ENCODE data around the gene APOL6. TPM values are rescaled to one million over a fixed set of nuclear protein-coding genes. Genes with fewer than 3 reads are reported as not detected.

The APOL6 gene
- total and polyA plus RNA-seq, 9 of the 15 experiments (the other 6 are each of a cell fraction or from before 2014, with no cell fraction given), result 0.29 to 1.2 (median 0.70) TPM

DNA sequence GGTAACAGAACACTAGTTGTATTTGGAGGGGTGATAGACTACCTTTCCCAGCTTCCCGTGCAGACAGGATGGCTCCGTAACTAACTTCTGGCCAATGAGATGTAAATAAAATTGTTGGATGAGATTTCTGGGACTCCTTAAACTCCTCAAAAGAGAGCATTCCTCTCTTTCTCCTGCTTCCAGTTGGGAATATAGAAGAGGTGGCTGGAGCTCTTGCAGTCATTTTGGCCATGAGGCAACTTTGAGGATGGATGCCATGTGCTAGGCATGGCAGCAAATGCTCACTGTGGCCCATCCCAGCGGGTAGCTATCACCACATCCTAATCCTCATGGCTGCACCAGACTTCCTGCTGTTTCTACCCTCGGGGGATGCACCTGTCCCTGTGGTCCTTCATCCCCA lies 38.5 kb upstream of the APOL6 start (continued):
- TF ChIP-seq NFRKB (IDR thresholded peaks at IDR 0.05; ENCODE audit: low read depth) (no peak), ZNF224 (CRISPR knock-in tag; IDR thresholded peaks at IDR 0.05) (no peak), NUFIP1 (IDR thresholded peaks at IDR 0.05; ENCODE audit: partially characterized antibody) (no peak), NCOA6 (IDR thresholded peaks at IDR 0.05) (no peak)

DNA sequence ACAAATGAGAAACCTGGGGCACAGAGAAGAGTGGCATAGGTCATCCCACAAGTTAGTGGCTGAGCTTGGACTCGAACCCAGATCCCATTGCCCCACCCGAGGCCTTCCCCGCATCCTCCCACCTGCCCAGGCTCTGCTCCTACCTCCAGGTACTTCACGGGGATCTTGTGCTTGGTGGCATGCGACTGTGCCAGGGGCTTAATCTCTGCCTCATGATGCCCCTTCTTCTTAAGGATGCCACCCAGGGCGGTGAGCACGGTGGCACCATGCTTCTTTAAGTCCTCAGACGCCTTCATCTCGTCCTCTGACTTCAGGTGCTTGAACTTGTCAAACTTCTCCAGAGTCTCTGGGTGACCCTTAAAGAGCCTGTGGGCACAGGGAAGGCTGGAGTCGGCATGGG lies 37.5 kb upstream of the APOL6 start:
- no TSS peak for BruUV-seq (replicated peaks)
- Histone ChIP-seq H2AFZ (ENCODE audit: low read depth, low read length) (no peak overlapping the region), H3K9ac (ENCODE audit: insufficient read depth in 1 of 2, low read depth in 2 of 2, low read length in 2 of 2) (no peak overlapping the region), H3K4me3 (no peak overlapping the region), H3K9me3 (replicated peaks; ENCODE audit: control insufficient read depth, insufficient read depth, low read depth, low read length) (no peaks in the 10 kb centered on the region), H3K4me1 (replicated peaks in 1 of 2; ENCODE audit: control insufficient read depth in 2 of 2, insufficient read depth in 2 of 2, low read length in 2 of 2) (peaks cover 0 to 7% of the 10 kb centered on the region in 2 experiments; a peak in 3 of 5 replicates), H3K79me2 (ENCODE audit: control insufficient read depth, insufficient read depth, low read length) (no peaks in the 10 kb centered on the region), H3K36me3 (ENCODE audit: control insufficient read depth, insufficient read depth, low read length) (no peaks in the 10 kb centered on the region), H3K27me3 (ENCODE audit: control insufficient read depth in 2 of 2, insufficient read depth in 2 of 2, low read length in 2 of 2) (peaks cover 3 to 32% of the 10 kb centered on the region in 2 experiments; a peak in 3 of 5 replicates), H3K9me1 (ENCODE audit: control insufficient read depth, insufficient read depth, low read length) (no peaks in the 10 kb centered on the region), H3K27ac (ENCODE audit: extremely low read depth, low read depth, low read length) (no peak overlapping the region), H3K4me2 (ENCODE audit: insufficient read depth, low read length) (no peak overlapping the region), H4K20me1 (replicated peaks; ENCODE audit: control insufficient read depth, insufficient read depth, low read length) (no peaks in the 10 kb centered on the region)
- POLR2A ChIA-PET, result interaction anchor here (0.8 kb wide), 1 partner anchor 9 kb away, joined by 3 read pairs; no protein-coding TSS in a partner anchor
- ATAC-seq, result no peak
- intact Hi-C loops (cut with micrococcal nuclease), result no loop called here
- CTCF ChIA-PET (ENCODE audit: low intra/inter-chr PET ratio), result no interaction called here
- FAIRE-seq, result no peak
- no peak for DNase-seq (ENCODE audit: extremely low read depth in 1 of 4, low spot score in 3 of 4)
- in situ Hi-C loops (cut with MboI), result loop anchor here (10.0 kb wide), 1 partner anchor 514 kb away; no protein-coding TSS in a partner anchor
- 2% methylated on average over 10 of the region's 10 CpGs for WGBS (ENCODE audit: insufficient coverage, low coverage, missing lambda C conversion rate)
- no peak for TF ChIP-seq MAFG (tag; conservative IDR thresholded peaks at IDR 0.05)
- TF ChIP-seq, protein P1, sequence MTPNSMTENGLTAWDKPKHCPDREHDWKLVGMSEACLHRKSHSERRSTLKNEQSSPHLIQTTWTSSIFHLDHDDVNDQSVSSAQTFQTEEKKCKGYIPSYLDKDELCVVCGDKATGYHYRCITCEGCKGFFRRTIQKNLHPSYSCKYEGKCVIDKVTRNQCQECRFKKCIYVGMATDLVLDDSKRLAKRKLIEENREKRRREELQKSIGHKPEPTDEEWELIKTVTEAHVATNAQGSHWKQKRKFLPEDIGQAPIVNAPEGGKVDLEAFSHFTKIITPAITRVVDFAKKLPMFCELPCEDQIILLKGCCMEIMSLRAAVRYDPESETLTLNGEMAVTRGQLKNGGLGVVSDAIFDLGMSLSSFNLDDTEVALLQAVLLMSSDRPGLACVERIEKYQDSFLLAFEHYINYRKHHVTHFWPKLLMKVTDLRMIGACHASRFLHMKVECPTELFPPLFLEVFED (CRISPR knock-in tag; conservative IDR thresholded peaks at IDR 0.05), result no peak
- no peak for TF ChIP-seq MBD2 (IDR thresholded peaks at IDR 0.05; ENCODE audit: borderline replicate concordance, low read depth)
- no peak for TF ChIP-seq ZNF197 (CRISPR knock-in tag; IDR thresholded peaks at IDR 0.05; ENCODE audit: low read depth)
- TF ChIP-seq ZNF347 (CRISPR knock-in tag; IDR thresholded peaks at IDR 0.05; ENCODE audit: low read depth), result no peak
- TF ChIP-seq POLR3G (IDR thresholded peaks at IDR 0.05; ENCODE audit: extremely low read depth, insufficient read length, insufficient replicate concordance), result no peak
- no peak for TF ChIP-seq SMARCA5 (IDR thresholded peaks at IDR 0.05)
- no peak for TF ChIP-seq DMBX1 (CRISPR knock-in tag; IDR thresholded peaks at IDR 0.05; ENCODE audit: borderline replicate concordance)
- TF ChIP-seq RFX5 (IDR thresholded peaks at IDR 0.05; ENCODE audit: low read depth, low read length), result no peak
- TF ChIP-seq PHF8 (IDR thresholded peaks at IDR 0.05; ENCODE audit: borderline replicate concordance, low read length), result no peak
- TF ChIP-seq FOXP1 (CRISPR knock-in tag; IDR thresholded peaks at IDR 0.05), result no peak
- no peak for TF ChIP-seq PTRF (tag; IDR thresholded peaks at IDR 0.05)
- TF ChIP-seq, protein P2, sequence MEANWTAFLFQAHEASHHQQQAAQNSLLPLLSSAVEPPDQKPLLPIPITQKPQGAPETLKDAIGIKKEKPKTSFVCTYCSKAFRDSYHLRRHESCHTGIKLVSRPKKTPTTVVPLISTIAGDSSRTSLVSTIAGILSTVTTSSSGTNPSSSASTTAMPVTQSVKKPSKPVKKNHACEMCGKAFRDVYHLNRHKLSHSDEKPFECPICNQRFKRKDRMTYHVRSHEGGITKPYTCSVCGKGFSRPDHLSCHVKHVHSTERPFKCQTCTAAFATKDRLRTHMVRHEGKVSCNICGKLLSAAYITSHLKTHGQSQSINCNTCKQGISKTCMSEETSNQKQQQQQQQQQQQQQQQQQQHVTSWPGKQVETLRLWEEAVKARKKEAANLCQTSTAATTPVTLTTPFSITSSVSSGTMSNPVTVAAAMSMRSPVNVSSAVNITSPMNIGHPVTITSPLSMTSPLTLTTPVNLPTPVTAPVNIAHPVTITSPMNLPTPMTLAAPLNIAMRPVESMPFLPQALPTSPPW (CRISPR knock-in tag; IDR thresholded peaks at IDR 0.05), result no peak
- TF ChIP-seq, protein P3, sequence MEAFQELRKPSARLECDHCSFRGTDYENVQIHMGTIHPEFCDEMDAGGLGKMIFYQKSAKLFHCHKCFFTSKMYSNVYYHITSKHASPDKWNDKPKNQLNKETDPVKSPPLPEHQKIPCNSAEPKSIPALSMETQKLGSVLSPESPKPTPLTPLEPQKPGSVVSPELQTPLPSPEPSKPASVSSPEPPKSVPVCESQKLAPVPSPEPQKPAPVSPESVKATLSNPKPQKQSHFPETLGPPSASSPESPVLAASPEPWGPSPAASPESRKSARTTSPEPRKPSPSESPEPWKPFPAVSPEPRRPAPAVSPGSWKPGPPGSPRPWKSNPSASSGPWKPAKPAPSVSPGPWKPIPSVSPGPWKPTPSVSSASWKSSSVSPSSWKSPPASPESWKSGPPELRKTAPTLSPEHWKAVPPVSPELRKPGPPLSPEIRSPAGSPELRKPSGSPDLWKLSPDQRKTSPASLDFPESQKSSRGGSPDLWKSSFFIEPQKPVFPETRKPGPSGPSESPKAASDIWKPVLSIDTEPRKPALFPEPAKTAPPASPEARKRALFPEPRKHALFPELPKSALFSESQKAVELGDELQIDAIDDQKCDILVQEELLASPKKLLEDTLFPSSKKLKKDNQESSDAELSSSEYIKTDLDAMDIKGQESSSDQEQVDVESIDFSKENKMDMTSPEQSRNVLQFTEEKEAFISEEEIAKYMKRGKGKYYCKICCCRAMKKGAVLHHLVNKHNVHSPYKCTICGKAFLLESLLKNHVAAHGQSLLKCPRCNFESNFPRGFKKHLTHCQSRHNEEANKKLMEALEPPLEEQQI (IDR thresholded peaks at IDR 0.05), result no peak
- no peak for TF ChIP-seq NFIC (IDR thresholded peaks at IDR 0.05)
